HepG2 (cell line): ENCODE measurements around the gene SLC4A7.

Source experiments
- BCL6 ChIP-seq: IDR thresholded peaks from 2 replicates; pipeline ENCODE4 v1.6.1; 2016; ENCODE audit warnings: missing genetic modification reagents, missing compliant biosample characterization
- CBX5 ChIP-seq: sonication (generic); formaldehyde crosslinking; IDR thresholded peaks from 2 replicates; pipeline ENCODE4 v1.4.0; 2020; ENCODE audit warnings: missing genetic modification reagents, borderline replicate concordance
- CTCF ChIP-seq: sonication (generic); formaldehyde crosslinking; IDR thresholded peaks from 2 replicates; pipeline ENCODE4 v1.5.0; 2020; ENCODE audit warnings: mild to moderate bottlenecking, missing genetic modification reagents, moderate library complexity
- FOXA1 ChIP-seq, 2 experiments: fragments of 450-650 bp in 1 of 2; sonication (generic) in 1 of 2; formaldehyde crosslinking in 1 of 2; IDR thresholded peaks; 2 replicates each; pipeline versions ENCODE4 v1.4.0 to v1.6.1; 2016 to 2020; ENCODE audit warnings: missing genetic modification reagents in 1 of 2
- GTF3A ChIP-seq: sonication (generic); formaldehyde crosslinking; conservative IDR thresholded peaks from 2 replicates; pipeline ENCODE4 v1.4.0; 2020; ENCODE audit warnings: mild to moderate bottlenecking, missing genetic modification reagents
- IRF1 ChIP-seq: sonication (generic); formaldehyde crosslinking; IDR thresholded peaks from 2 replicates; pipeline ENCODE4 v1.4.0; 2020; ENCODE audit warnings: low read depth, mild to moderate bottlenecking, missing genetic modification reagents
- MAFK ChIP-seq, 2 experiments: IDR thresholded peaks in 1 of 2; conservative IDR thresholded peaks in 1 of 2; 2 replicates each; pipeline ENCODE4 v1.6.1; 2011; ENCODE audit warnings: improper control_type of control experiment in 2 of 2, low read length in 2 of 2
- MXI1 ChIP-seq: IDR thresholded peaks from 3 replicates; pipeline ENCODE4 v1.6.1; 2012; ENCODE audit warnings: low read depth, low read length, inconsistent platforms, borderline replicate concordance
- NR2C2 ChIP-seq: sonication (generic); formaldehyde crosslinking; IDR thresholded peaks from 2 replicates; pipeline ENCODE4 v1.4.0; 2020; ENCODE audit warnings: missing genetic modification reagents, mild to moderate bottlenecking, moderate library complexity, borderline replicate concordance
- POLR2A ChIP-seq, 2 experiments: IDR thresholded peaks; 2 replicates each; pipeline ENCODE4 v1.6.1; 2011; ENCODE audit warnings: low read depth in 2 of 2, low read length in 2 of 2, mild to moderate bottlenecking in 1 of 2, moderate library complexity in 1 of 2; ENCODE audit not compliant: insufficient read depth in 1 of 2
- SALL2 ChIP-seq: sonication (generic); formaldehyde crosslinking; IDR thresholded peaks from 2 replicates; pipeline ENCODE4 v1.8.1; 2023; ENCODE audit warnings: mild to moderate bottlenecking, missing genetic modification reagents, inconsistent platforms
- SIN3A ChIP-seq: IDR thresholded peaks from 2 replicates; pipeline ENCODE4 v1.6.1; 2011; ENCODE audit warnings: low read depth, mild to moderate bottlenecking, control low read depth, low read length, borderline replicate concordance
- SNAPC4 ChIP-seq: sonication (generic); formaldehyde crosslinking; IDR thresholded peaks from 2 replicates; pipeline ENCODE4 v1.4.0; 2020; ENCODE audit warnings: mild to moderate bottlenecking, missing genetic modification reagents
- UBTF ChIP-seq: sonication (generic); formaldehyde crosslinking; IDR thresholded peaks from 2 replicates; pipeline ENCODE4 v1.4.0; 2020; ENCODE audit warnings: mild to moderate bottlenecking, missing genetic modification reagents

- TF ChIP-seq CTCF (CRISPR knock-in tag) (no peak), MXI1 (no peak; the same call in 2 of the 3 replicates), UBTF (CRISPR knock-in tag) (peak; percentile 53; the same call in 1 of the 2 replicates), POLR2A (IDR thresholded peaks at IDR 0.05; ENCODE audit: insufficient read depth in 1 of 2, low read depth in 2 of 2, low read length in 2 of 2) (no peak), NR2C2 (peak; percentile 42; the same call in 1 of the 2 replicates), FOXA1 (IDR thresholded peaks at IDR 0.05) (no peak), FOXA1 (CRISPR knock-in tag; IDR thresholded peaks at IDR 0.05) (peak; percentile 67), BCL6 (CRISPR knock-in tag) (peak; percentile 89), GTF3A (no peak), SIN3A (no peak), MAFK (conservative IDR thresholded peaks at IDR 0.05 in 1 of 2, IDR thresholded peaks at IDR 0.05 in 1 of 2; ENCODE audit: low read length in 2 of 2) (no peak), SALL2 (CRISPR knock-in tag) (no peak; the same call in 1 of the 2 replicates), IRF1 (no peak), SNAPC4 (CRISPR knock-in tag) (no peak), CBX5 (CRISPR knock-in tag) (no peak)
Observed at GRCh38 chr3:27366062-27366591, 118.1 kb downstream of the SLC4A7 start.
